PC-3 (cell line): ENCODE results near the gene ZNF784. TPM values are rescaled to one million over a fixed set of nuclear protein-coding genes. Genes with fewer than 3 reads are reported as not detected.

Source experiments
- ATAC-seq: fragments of 200-7000 bp; cut with Tn5 transposase; 2 replicates; pipeline ENCODE4 v1.9.1; 2020; ENCODE audit warnings: mild to moderate bottlenecking, moderate library complexity
- BruUV-seq: library from RNA; stranded (reverse); fragments of 400-500 nt; replicated peaks from 2 replicates; lab custom pipeline; 2021; lab: Mats Ljungman, UMichigan
- CTCF ChIA-PET: fragments of 300-600 bp; sonication (Branson Sonifier 250); formaldehyde crosslinking; loops from one replicate; lab custom pipeline; 2022; ENCODE audit warnings: antibody characterized with exemption; lab: Charles Lee
- POLR2A ChIA-PET: fragments of 300-600 bp; sonication (Branson Sonifier 250); formaldehyde crosslinking; loops from one replicate; lab custom pipeline; 2022; ENCODE audit warnings: antibody characterized with exemption; ENCODE audit not compliant: unreplicated experiment; lab: Charles Lee
- DNase-seq: peaks from one replicate; pipeline ENCODE4 v3.0.0-alpha.2; 2015
- H2AFZ ChIP-seq: fragments of 300-600 bp; sonication (generic); 2 replicates; pipeline ENCODE4 v1.6.0; 2016; ENCODE audit warnings: antibody characterized with exemption, low read length
- H3F3A ChIP-seq: fragments of 300-600 bp; sonication (generic); one replicate; pipeline ENCODE4 v1.6.0; 2017; ENCODE audit warnings: antibody characterized with exemption, low read length, control low read depth, mild to moderate bottlenecking; ENCODE audit not compliant: unreplicated experiment
- H3K27ac ChIP-seq: fragments of 300-600 bp; sonication (generic); 2 replicates; pipeline ENCODE4 v1.5.1; 2016; ENCODE audit warnings: mild to moderate bottlenecking, low read length
- H3K27me3 ChIP-seq: fragments of 300-600 bp; sonication (generic); 2 replicates; pipeline ENCODE4 v1.6.1; 2016; ENCODE audit warnings: low read length, mixed read lengths
- H3K36me3 ChIP-seq: fragments of 300-600 bp; sonication (generic); 2 replicates; pipeline ENCODE4 v1.6.1; 2016; ENCODE audit warnings: low read depth, mixed run types, low read length, mixed read lengths
- H3K4me1 ChIP-seq: fragments of 300-600 bp; sonication (generic); 2 replicates; pipeline ENCODE4 v1.5.1; 2016; ENCODE audit warnings: low read length; ENCODE audit not compliant: insufficient read depth
- H3K4me2 ChIP-seq: fragments of 300-600 bp; sonication (generic); 2 replicates; pipeline ENCODE4 v1.6.0; 2016; ENCODE audit warnings: low read length
- H3K4me3 ChIP-seq: fragments of 300-600 bp; sonication (generic); 2 replicates; pipeline ENCODE4 v1.5.1; 2016; ENCODE audit warnings: mild to moderate bottlenecking, low read length, mixed read lengths
- H3K79me2 ChIP-seq: fragments of 300-600 bp; sonication (generic); 2 replicates; pipeline ENCODE4 v1.6.1; 2017; ENCODE audit warnings: low read length, mixed read lengths
- H3K9ac ChIP-seq: fragments of 300-600 bp; sonication (generic); 2 replicates; pipeline ENCODE4 v1.6.0; 2016; ENCODE audit warnings: mild to moderate bottlenecking, low read length
- H3K9me2 ChIP-seq: fragments of 300-600 bp; sonication (generic); replicated peaks from 2 replicates; pipeline ENCODE4 v1.6.1; 2016; ENCODE audit warnings: mixed run types, low read length, mixed read lengths
- H3K9me3 ChIP-seq: fragments of 300-600 bp; sonication (generic); 2 replicates; pipeline ENCODE4 v1.6.1; 2016; ENCODE audit warnings: low read length, mixed read lengths
- H4K20me1 ChIP-seq: fragments of 300-600 bp; sonication (generic); 2 replicates; pipeline ENCODE4 v1.6.1; 2016; ENCODE audit warnings: low read length, mixed read lengths
- CTCF ChIP-seq: fragments of 300-600 bp; sonication (generic); conservative IDR thresholded peaks from 2 replicates; pipeline ENCODE4 v1.5.1; 2017; ENCODE audit warnings: antibody characterized with exemption, low read depth, mild to moderate bottlenecking, low read length
- EZH2 ChIP-seq: fragments of 300-600 bp; sonication (generic); IDR thresholded peaks from one replicate; pipeline ENCODE4 v1.6.1; 2017; ENCODE audit warnings: antibody characterized with exemption, mild to moderate bottlenecking, low read length; ENCODE audit not compliant: unreplicated experiment
- EZH2phosphoT487 ChIP-seq: fragments of 300-600 bp; sonication (generic); IDR thresholded peaks from 2 replicates; pipeline ENCODE4 v1.6.1; 2018; ENCODE audit warnings: mild to moderate bottlenecking, antibody characterized with exemption, low read length, borderline replicate concordance
- intact Hi-C: fragments of 100-400 bp; cut with micrococcal nuclease; formaldehyde crosslinking; loops from 2 replicates; pipeline ENCODE4 v1.9.0; 2023
- total RNA-seq: library from RNA; depleted of rRNA; stranded (reverse); fragments of >200 nt; gene quantifications from 2 replicates; pipeline ENCODE4 v1.2.3, GENCODE V29; 2014

ZNF784 gene
- total RNA-seq, 1 experiment from 2014 or later = 9.0 TPM

- ChIA-PET CTCF (no interaction called here), POLR2A (no interaction called here)
- H3K27me3 ChIP-seq = no peaks in the 10 kb centered on the region
- peaks cover 96% of the 10 kb centered on the region for H3K79me2 ChIP-seq
- intact Hi-C loops = no loop called here
- H3K9me2 ChIP-seq = no peaks in the 10 kb centered on the region
- no peaks in the 10 kb centered on the region for H3K9me3 ChIP-seq
- H3F3A ChIP-seq = peaks cover 12% of the 10 kb centered on the region
- no peak for ATAC-seq
- no peak overlapping the region for H3K27ac ChIP-seq
- H4K20me1 ChIP-seq = peaks cover 50% of the 10 kb centered on the region
- DNase-seq = no peak
- H2AFZ ChIP-seq = no peak overlapping the region
- no peaks in the 10 kb centered on the region for H3K4me1 ChIP-seq
- no peak overlapping the region for H3K4me3 ChIP-seq
- H3K9ac ChIP-seq = no peak overlapping the region
- peaks cover 64% of the 10 kb centered on the region for H3K36me3 ChIP-seq
- TF ChIP-seq EZH2phosphoT487 = no peak
- no peak for TF ChIP-seq CTCF
- no peak for TF ChIP-seq EZH2
- H3K4me2 ChIP-seq = no peak overlapping the region
- no TSS peak for BruUV-seq
Observed at GRCh38 chr19:55668603-55669348, 44.4 kb upstream of the ZNF784 start.

DNA sequence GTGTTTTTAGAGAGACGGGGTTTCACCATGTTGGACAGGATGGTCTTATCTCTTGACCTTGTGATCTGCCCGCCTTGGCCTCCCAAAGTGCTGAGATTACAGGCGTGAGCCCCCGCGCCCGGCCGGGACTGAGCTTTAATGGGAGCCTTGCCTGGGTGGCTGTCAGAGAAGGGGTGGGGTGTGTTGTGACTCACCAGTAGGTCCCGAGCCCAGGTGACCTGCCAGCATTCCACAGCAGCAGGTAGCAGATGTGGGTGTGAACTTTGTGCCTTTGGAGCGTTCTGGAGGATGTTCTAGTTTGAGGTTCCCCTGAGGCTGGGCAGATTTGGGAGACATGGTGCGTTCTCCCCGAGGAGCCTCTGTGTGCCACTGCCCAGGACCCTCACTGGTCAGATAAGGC lies 43.6 kb upstream of the ZNF784 start:
- Histone ChIP-seq H3K9me2 (no peaks in the 10 kb centered on the region), H3K4me2 (no peak overlapping the region), H3K36me3 (peaks cover 69% of the 10 kb centered on the region), H4K20me1 (peaks cover 58% of the 10 kb centered on the region), H3K27ac (no peak overlapping the region), H2AFZ (no peak overlapping the region), H3K9ac (no peak overlapping the region), H3K9me3 (no peaks in the 10 kb centered on the region), H3K4me3 (no peak overlapping the region), H3K79me2 (peaks cover 96% of the 10 kb centered on the region), H3K4me1 (no peaks in the 10 kb centered on the region), H3K27me3 (no peaks in the 10 kb centered on the region), H3F3A (peaks cover 7% of the 10 kb centered on the region)
- TF ChIP-seq CTCF (no peak), EZH2 (no peak), EZH2phosphoT487 (no peak)
- ChIA-PET POLR2A (no interaction called here), CTCF (no interaction called here)
- no TSS peak for BruUV-seq
- ATAC-seq = peak; percentile 54
- intact Hi-C loops = no loop called here
- DNase-seq = peak; percentile 40

GRCh38 chr19:55667511-55667910 lies 43.1 kb upstream of the ZNF784 start:
- Histone ChIP-seq H4K20me1 (peaks cover 62% of the 10 kb centered on the region), H3K9me2 (no peaks in the 10 kb centered on the region), H2AFZ (no peak overlapping the region), H3K27me3 (no peaks in the 10 kb centered on the region), H3F3A (peaks cover 6% of the 10 kb centered on the region), H3K36me3 (peaks cover 72% of the 10 kb centered on the region), H3K4me1 (no peaks in the 10 kb centered on the region), H3K4me2 (no peak overlapping the region), H3K27ac (no peak overlapping the region), H3K79me2 (peaks cover 96% of the 10 kb centered on the region), H3K9me3 (no peaks in the 10 kb centered on the region), H3K4me3 (no peak overlapping the region), H3K9ac (no peak overlapping the region)
- TF ChIP-seq EZH2phosphoT487 (no peak), EZH2 (no peak), CTCF (no peak)
- CTCF ChIA-PET = no interaction called here
- intact Hi-C loops = no loop called here
- ATAC-seq = no peak
- POLR2A ChIA-PET = no interaction called here
- DNase-seq = no peak
- no TSS peak for BruUV-seq
